Astrocyte (in vitro differentiated cells and primary cell): ENCODE results near the gene SERPINB11. TPM values are rescaled to one million over a fixed set of nuclear protein-coding genes. Genes with fewer than 3 reads are reported as not detected.
A peak's percentile ranks its signal among the peaks of the same experiment; 100 is the strongest.

Experiments used
- DNase-seq: peaks from one replicate; pipeline ENCODE4 v3.0.0-alpha.2; 2010; ENCODE audit warnings: low read depth
- FAIRE-seq: peaks from 2 replicates; lab custom pipeline; 2011; peaks lifted over from hg19 to GRCh38; lab: Jason Lieb, UNC
- H2AFZ ChIP-seq: 2 replicates; pipeline ENCODE4 v1.6.0; 2012; ENCODE audit warnings: low read depth, low read length, inconsistent platforms
- H3K27ac ChIP-seq: 2 replicates; pipeline ENCODE4 v1.5.1; 2011; ENCODE audit warnings: low read depth, low read length, inconsistent platforms
- H3K27me3 ChIP-seq: 2 replicates; pipeline ENCODE4 v1.6.0; 2011; ENCODE audit warnings: low read length, inconsistent platforms; ENCODE audit not compliant: insufficient read depth
- H3K36me3 ChIP-seq: 2 replicates; pipeline ENCODE4 v1.5.1; 2011; ENCODE audit warnings: low read length, inconsistent platforms; ENCODE audit not compliant: insufficient read depth
- H3K4me1 ChIP-seq: 2 replicates; pipeline ENCODE4 v1.5.1; 2011; ENCODE audit warnings: low read length, inconsistent platforms; ENCODE audit not compliant: insufficient read depth
- H3K4me2 ChIP-seq: 2 replicates; pipeline ENCODE4 v1.6.0; 2012; ENCODE audit warnings: low read length, inconsistent platforms
- H3K4me3 ChIP-seq: 2 replicates; pipeline ENCODE4 v1.5.1; 2011; ENCODE audit warnings: low read depth, mild to moderate bottlenecking, low read length, inconsistent platforms; ENCODE audit not compliant: insufficient read depth
- H3K79me2 ChIP-seq: 2 replicates; pipeline ENCODE4 v1.6.0; 2012; ENCODE audit warnings: mild to moderate bottlenecking, low read length, inconsistent platforms; ENCODE audit not compliant: insufficient read depth
- H3K9ac ChIP-seq: 2 replicates; pipeline ENCODE4 v1.6.0; 2012; ENCODE audit warnings: mild to moderate bottlenecking, low read length, inconsistent platforms
- H3K9me3 ChIP-seq: 2 replicates; pipeline ENCODE4 v1.5.1; 2012; ENCODE audit warnings: low read depth, mild to moderate bottlenecking, low read length, inconsistent platforms; ENCODE audit not compliant: insufficient read depth
- H4K20me1 ChIP-seq: 2 replicates; pipeline ENCODE4 v1.6.0; 2012; ENCODE audit warnings: low read length, inconsistent platforms; ENCODE audit not compliant: insufficient read depth
- H3K27ac Mint-ChIP-seq: one replicate; pipeline ENCODE4 v1.8.0; 2021; ENCODE audit warnings: mild to moderate bottlenecking, mixed read lengths; ENCODE audit not compliant: unreplicated experiment
- H3K27me3 Mint-ChIP-seq: one replicate; pipeline ENCODE4 v1.8.0; 2021; ENCODE audit warnings: low read depth, mixed read lengths; ENCODE audit not compliant: unreplicated experiment
- H3K36me3 Mint-ChIP-seq: one replicate; pipeline ENCODE4 v1.8.0; 2021; ENCODE audit warnings: low read depth, mixed read lengths; ENCODE audit not compliant: unreplicated experiment
- H3K4me1 Mint-ChIP-seq: one replicate; pipeline ENCODE4 v1.8.0; 2021; ENCODE audit warnings: low read depth, mixed read lengths; ENCODE audit not compliant: unreplicated experiment
- H3K4me3 Mint-ChIP-seq: one replicate; pipeline ENCODE4 v1.8.0; 2021; ENCODE audit warnings: mild to moderate bottlenecking, moderate library complexity, mixed read lengths; ENCODE audit not compliant: unreplicated experiment
- H3K9me3 Mint-ChIP-seq: one replicate; pipeline ENCODE4 v1.8.0; 2021; ENCODE audit warnings: mild to moderate bottlenecking, mixed read lengths; ENCODE audit not compliant: unreplicated experiment
- CTCF ChIP-seq: IDR thresholded peaks from 2 replicates; pipeline ENCODE4 v1.5.1; 2011; ENCODE audit warnings: low read depth, mild to moderate bottlenecking, inconsistent platforms, low read length, moderate library complexity; ENCODE audit not compliant: insufficient read depth
- EZH2 ChIP-seq: IDR thresholded peaks from 2 replicates; pipeline ENCODE4 v1.6.1; 2012; ENCODE audit warnings: mild to moderate bottlenecking, low read length, inconsistent platforms; ENCODE audit not compliant: insufficient read depth
- total RNA-seq: library from RNA; stranded (reverse); gene quantifications from 2 replicates; pipeline ENCODE4 v1.2.1, GENCODE V29; 2021

SERPINB11 gene
- total RNA-seq, 1 donor from 2014 or later = not detected

- Histone ChIP-seq H3K9me3 (no peaks in the 10 kb centered on the region), H2AFZ (no peak overlapping the region), H3K79me2 (no peaks in the 10 kb centered on the region), H3K4me2 (no peak overlapping the region), H3K4me1 (no peaks in the 10 kb centered on the region), H3K4me3 (no peak overlapping the region), H3K9ac (no peak overlapping the region), H3K36me3 (no peaks in the 10 kb centered on the region), H3K27ac (no peak overlapping the region), H4K20me1 (no peaks in the 10 kb centered on the region), H3K27me3 (no peaks in the 10 kb centered on the region)
- Mint-ChIP-seq H3K4me1 (no peaks in the 10 kb centered on the region), H3K27ac (no peak overlapping the region), H3K27me3 (no peaks in the 10 kb centered on the region), H3K36me3 (no peaks in the 10 kb centered on the region), H3K9me3 (peaks cover 9% of the 10 kb centered on the region), H3K4me3 (no peak overlapping the region)
- DNase-seq (no peak), FAIRE-seq (no peak)
- TF ChIP-seq CTCF (no peak), EZH2 (no peak)
Measured at GRCh38 chr18:63664571-63664970, 38.2 kb upstream of the SERPINB11 start.

- Histone ChIP-seq H3K4me1 (no peaks in the 10 kb centered on the region), H3K27ac (no peak overlapping the region), H3K9me3 (no peaks in the 10 kb centered on the region), H4K20me1 (no peaks in the 10 kb centered on the region), H3K4me3 (no peak overlapping the region), H3K4me2 (no peak overlapping the region), H3K9ac (no peak overlapping the region), H3K36me3 (no peaks in the 10 kb centered on the region), H2AFZ (no peak overlapping the region), H3K27me3 (no peaks in the 10 kb centered on the region), H3K79me2 (no peaks in the 10 kb centered on the region)
- FAIRE-seq (no peak), DNase-seq (no peak)
- Mint-ChIP-seq H3K9me3 (no peaks in the 10 kb centered on the region), H3K36me3 (no peaks in the 10 kb centered on the region), H3K4me1 (peaks cover 10% of the 10 kb centered on the region), H3K27me3 (no peaks in the 10 kb centered on the region), H3K4me3 (no peak overlapping the region), H3K27ac (no peak overlapping the region)
- TF ChIP-seq CTCF (peak; percentile 14), EZH2 (no peak)
Measured at GRCh38 chr18:63676526-63677323, 26.0 kb upstream of the SERPINB11 start.
